Non-pigmented ciliary epithelial cell (primary cell): ENCODE results near the gene AIFM2.
"Not testable (repeated sequence)": the region's sequence is repeated elsewhere in the genome, so short reads cannot be mapped to it uniquely, and the experiment has no call there.

Source experiments
- DNase-seq: peaks from one replicate; pipeline ENCODE4 v3.0.0-alpha.2; 2010; ENCODE audit warnings: low read depth

The AIFM2 gene

GRCh38 chr10:70090951-70091350, 41.7 kb downstream of the AIFM2 start:
- no peak for DNase-seq

GRCh38 chr10:70090013-70090412, 42.6 kb downstream of the AIFM2 start:
- DNase-seq, result no peak

DNA sequence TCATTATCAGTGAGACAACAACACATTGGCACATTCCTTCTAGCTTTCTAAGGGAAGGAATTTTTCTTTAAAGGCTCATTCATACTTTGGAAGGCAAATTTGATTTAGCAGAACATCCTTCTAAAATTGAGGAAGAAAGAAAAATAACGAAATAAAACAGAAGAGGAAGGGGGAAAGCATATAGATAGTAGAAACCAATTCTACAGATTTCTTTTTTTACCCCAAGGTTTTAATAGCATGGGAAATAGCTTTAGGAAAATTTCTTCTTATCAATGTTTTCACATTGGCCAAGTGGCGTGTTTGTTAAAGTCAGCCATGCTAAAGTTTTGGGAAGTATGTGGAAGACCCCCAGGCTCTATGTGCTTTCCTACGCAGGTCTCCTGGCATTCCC, 44.3 kb downstream of the AIFM2 start:
- no peak for DNase-seq

DNA sequence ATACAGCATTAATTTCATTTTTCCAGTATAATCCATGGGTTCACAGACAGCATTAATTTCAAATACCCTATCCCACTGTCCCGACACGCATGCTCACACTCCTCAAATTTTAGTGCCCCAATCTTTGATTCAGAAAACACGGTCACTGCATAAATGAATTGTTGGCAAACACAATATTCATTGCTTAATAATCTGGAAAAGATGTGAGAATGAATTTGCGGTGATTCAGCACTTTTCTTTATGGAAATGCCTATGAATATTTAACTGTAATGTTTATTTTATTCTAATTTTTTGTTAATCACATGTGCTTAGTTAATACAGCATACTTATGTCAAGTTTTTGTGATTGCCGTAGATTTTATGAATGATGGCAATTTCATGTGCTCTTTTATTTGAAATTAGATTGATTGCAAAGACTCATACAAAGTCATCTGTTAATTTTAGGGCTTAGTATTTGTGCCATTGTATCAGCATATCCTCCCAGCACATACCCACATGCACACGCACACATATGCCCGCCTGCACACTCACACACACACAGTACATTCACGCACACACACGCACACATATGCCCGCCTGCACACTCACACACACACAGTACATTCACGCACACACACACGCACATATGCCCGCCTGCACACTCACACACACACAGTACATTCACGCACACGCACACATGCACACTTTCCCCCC, 44.9 kb downstream of the AIFM2 start:
- no peak for DNase-seq

DNA sequence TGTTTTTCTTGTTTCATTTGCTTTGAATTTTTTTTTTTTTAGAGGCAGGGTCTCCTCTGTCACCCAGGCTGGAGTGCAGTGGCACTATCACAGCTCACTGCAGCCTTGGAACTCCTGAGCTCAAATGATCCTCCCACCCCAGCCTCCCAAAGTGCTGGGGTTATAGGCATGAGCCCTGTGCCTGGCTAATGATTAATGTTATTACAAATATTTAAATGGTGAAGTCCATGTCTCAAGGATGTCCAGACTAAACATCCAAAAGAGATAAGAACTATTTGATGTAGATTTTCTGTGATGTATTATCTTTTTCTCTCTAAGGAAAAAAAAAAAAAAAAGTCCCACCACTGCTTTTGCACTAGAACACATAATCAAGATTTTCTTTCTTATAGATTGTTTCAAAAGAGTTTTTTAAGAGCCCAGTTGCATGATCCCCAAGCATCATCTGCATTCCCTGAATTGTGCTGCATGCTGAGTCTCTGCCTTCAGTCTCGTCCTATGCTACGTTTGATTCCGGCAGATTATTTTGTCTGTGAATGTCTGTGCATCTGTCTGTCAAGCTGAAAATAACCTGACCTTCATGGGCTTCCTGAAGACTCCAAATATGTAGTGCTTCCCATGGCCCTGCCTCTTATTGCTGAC, 46.5 kb downstream of the AIFM2 start:
- no peak for DNase-seq

DNA sequence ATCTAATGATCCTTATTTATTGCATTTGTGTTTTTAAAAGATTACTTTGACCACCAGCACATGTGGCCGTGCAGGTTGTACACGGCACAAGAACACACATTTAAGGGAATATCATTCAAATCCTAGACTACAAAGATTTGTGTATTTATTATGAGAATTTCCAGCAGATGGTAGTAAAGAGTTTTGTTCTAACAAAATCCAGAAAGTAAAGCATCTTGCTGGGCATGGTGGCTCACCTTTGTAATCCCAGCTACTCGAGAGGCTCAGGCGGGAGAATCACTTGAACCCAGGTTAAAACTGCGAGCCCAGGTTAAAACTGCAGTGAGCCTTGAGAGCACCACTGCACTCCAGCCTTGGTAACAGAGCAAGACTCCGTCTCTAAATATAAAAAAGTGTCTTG, 48.4 kb downstream of the AIFM2 start:
- DNase-seq, result no peak

DNA sequence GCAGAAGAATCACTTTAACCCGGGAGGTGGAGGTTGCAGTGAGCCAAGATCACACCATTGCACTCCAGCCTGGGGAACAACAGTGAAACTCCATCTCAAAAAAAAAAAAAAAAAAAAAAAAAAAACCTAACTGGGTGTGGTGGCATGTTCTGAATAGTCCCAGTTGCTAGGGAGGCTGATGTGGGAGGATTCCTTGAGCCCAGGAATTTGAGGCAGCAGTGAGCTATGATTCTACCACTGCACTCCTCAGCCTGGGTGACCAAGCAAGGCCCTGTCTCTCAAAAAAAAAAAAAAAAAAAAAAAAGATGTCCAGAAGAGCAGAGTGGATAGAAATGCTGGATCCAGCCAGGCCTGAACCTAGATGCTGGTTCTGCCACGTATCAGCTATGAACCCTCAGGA, 51.8 kb downstream of the AIFM2 start:
- not testable (repeated sequence) for DNase-seq

GRCh38 chr10:70078937-70079336, 53.7 kb downstream of the AIFM2 start:
- no peak for DNase-seq

DNA sequence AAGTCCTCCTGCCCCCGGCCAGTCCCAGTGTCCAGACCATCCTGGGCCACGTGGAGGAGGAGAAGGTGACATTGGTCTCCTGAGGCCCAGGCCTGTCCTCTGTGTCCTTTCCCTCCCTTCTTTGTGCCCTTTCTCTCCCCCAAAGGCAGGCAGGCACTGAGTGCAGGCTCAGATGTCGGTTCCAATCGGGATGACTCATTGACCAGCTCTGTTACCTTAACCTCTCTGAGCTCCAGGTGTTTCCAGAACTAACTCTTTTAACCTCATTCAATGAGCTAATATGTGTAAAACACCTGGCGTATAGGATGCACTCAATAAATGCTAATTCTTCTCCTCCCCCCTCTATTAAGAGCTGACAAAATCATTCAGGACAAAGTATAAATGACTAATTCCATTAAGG, 54.3 kb downstream of the AIFM2 start:
- no peak for DNase-seq

GRCh38 chr10:70074971-70075370, 57.7 kb downstream of the AIFM2 start:
- DNase-seq, result no peak

GRCh38 chr10:70074165-70074564, 58.5 kb downstream of the AIFM2 start:
- no peak for DNase-seq

DNA sequence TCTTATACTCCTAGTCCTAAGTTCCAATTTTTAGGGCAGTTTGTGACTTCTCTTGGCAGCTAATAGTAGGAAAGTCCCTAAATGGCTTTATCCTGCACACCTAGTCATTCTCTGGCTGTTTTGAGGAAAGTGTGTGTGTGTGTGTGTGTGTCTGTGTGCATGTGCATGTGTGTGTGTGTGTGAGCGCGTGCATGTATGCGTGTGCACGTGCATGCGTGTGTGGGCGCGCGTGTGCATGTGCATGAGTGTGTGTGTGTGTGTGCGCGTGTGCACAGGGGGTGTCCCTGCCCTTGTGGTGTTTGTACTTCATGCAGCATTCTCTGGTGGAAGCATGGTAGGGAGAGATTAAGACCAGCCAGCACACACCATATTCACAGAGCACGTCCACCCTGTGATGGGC, 61.8 kb downstream of the AIFM2 start:
- no peak for DNase-seq

- DNase-seq, result no peak
These were observed 63.3 kb downstream of the AIFM2 start for GRCh38 chr10:70069346-70069745.

DNA sequence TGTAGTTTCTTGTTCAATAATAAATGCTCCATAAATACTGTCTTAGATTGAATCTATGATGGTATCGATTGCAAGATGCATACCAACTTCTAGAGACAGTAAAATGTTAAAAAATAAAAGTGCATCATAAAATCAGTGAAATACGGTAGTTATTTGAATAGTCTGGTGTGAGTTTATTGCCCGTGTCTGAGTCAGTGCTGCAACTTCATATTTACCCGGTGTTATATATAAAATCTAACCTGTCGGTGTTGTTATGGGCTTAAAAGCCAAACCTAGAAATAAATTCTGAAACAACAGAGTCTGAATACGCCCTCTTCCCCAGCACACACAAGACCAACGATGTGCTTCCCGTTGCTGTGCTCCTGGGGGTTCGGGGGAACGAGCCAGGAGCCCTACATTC, 63.7 kb downstream of the AIFM2 start:
- no peak for DNase-seq

GRCh38 chr10:70067586-70067985, 65.0 kb downstream of the AIFM2 start:
- no peak for DNase-seq

- DNase-seq, result no peak
These were observed 66.4 kb downstream of the AIFM2 start for GRCh38 chr10:70066190-70066589.

DNA sequence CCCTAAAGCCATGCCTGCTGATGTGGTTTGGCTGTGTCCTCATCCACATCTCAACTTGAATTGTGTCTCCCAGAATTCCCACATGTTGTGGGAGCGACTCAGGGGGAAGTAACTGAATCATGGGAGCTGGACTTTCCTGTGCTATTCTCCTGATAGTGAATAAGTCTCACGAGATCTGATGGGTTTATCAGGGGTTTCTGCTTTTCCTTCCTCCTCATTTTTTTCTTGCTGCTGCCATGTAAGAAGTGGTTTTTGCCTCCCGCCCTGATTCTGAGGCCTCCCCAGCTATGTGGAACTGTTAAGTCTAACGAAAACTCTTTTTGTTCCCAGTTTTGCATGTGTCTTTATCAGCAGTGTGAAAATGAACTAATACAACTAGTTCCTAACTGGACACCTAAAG, 68.1 kb downstream of the AIFM2 start:
- no peak for DNase-seq

DNA sequence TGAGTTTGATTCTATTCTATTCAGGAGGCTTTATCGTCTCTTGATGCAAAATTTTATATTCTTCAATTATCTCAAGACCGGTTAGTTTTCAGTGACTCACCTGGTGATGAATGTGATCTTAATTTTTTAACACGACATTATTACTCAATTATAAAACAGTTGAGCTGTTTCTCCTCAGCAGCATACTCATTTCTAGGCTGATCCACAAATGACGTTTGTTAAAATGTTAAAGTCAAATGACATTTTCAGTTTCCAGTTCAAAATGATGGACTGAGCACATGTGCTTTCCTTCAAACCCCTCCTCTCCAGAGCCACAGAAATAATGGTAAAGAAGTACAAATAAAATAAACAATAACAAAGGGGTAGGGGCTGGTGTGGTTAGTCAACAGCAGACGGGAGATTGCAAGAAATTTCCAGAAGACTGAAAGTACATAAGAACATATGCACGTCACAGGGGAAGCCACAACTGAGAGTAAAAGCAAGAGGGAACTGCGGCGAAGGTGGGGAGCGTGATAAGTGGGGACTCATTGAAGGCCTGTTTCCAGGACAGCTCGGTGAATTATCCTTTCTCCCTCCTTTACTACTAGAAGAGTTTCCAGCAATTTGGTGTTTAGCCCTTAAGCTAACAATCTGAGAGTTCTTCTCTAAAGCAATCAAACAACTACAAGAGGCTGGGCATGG, 69.1 kb downstream of the AIFM2 start:
- no peak for DNase-seq
